HG03457 (cell line): Measurements from ENCODE around the gene ST8SIA5.

Experiments
- ATAC-seq: cut with Tn5 transposase; IDR thresholded peaks from one replicate; pipeline ENCODE4 v1.9.1; 2021; ENCODE audit warnings: moderate number of reproducible peaks; ENCODE audit not compliant: unreplicated experiment

The ST8SIA5 gene

DNA sequence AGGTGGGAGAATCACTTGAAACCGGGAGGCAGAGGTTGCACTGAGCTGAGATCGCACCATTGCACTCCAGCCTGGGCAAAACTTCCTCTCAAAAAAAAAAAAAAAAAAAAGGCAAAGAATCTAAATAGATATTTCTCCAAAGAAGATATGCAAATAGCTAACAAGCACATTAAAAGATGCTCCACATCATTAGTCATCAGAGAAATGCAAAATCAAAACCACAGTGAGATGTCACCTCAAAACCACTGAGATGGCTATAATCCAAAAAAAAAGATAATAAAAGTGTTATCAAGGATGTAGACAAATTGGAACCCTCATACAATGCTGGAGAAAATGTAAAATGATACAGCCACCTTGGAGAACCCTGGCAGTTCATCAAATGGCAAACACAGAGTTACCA lies 8.4 kb downstream of the ST8SIA5 start:
- ATAC-seq: no peak

DNA sequence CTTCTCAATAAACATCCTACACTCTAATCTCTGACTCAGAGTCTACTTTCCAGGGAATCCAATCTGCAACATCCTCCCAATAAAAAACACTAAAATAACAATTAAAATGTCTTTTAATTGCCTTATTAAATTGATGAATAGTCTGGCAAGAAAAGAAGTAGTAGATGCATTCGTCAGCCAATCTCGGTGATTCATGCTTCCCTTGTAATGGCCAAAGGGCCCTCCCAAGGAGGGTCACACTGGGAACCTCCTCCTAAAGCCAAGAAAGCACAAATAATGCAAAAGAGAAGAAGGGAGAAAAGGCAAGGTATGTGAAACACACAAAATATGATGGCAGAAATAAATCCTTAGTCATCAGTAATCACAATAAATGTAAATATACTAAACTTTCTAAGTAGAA lies 16.8 kb downstream of the ST8SIA5 start:
- ATAC-seq: no peak

DNA sequence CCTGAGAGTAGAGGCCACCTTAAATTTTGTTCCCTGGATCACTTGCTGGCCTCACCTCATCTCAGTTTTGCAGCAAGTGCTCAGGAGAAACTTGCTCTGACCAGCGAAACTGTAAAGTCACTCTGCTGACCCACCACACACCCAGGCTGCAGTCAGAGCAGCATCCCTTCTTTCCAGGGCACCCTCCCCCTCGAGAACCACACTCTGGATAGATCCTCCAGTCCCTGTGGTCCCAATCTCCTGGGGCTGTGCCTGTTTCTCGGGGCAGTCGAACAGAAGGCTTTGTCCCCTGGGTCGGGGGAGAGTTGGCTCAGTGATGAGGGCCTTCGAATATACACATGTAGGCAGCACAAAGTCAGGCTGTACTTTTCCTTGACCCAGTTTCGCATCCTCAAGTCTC lies 18.4 kb downstream of the ST8SIA5 start:
- ATAC-seq: no peak

DNA sequence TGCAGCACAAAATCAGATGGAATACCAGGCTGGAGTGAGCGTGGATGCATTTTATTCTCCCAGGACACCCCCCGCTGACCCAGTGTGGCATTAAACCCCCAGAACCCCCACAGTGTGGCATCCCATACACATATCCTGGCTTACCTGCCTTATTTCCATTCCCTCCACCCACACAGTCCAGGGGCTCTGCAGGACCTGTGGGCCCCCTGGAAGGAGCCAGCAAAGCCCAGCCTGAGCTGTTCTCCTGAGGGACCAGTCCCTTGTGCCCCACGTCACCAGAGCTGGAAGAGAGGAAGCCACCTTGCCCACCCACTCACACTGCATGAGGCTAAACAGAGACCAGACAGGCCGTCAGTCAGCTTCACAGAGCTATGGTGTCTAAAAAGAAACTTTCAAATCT lies 20.1 kb downstream of the ST8SIA5 start:
- no peak for ATAC-seq

DNA sequence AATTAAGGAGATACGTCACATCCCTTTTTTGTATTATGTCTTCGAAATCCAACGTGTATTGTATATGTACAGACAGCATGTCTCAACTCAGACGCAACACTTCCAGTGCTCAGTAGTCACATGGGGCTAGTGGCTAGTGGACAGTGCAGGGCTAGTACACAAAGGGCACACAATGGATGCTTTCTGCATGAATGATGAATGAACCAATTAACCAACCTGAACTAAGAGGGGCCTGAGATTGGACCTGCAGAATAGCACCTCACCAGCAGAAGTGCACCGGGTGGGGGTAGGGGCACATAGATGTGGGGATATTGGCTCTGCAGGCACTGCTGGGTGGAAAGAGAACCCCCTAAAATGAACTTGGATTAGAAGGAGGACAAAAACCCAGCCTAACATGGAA lies 20.7 kb downstream of the ST8SIA5 start:
- ATAC-seq: no peak

DNA sequence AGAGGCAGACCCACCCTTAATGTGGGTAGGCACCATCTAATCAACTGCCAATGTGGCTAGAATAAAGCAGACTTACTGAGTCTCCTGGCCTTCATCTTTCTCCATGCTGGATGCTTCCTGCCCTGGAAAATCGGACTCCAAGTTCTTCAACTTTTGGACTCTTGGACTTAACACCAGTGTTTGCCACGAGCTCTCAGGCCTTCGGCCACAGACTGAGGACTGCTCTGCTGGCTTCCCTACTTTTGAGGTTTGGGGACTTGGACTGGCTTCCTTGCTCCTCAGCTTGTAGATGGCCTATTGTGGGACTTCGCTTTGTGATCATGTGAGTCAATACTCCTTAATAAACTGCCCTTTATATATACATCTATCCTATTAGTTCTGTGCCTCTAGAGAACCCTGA lies 21.9 kb downstream of the ST8SIA5 start:
- ATAC-seq: no peak

DNA sequence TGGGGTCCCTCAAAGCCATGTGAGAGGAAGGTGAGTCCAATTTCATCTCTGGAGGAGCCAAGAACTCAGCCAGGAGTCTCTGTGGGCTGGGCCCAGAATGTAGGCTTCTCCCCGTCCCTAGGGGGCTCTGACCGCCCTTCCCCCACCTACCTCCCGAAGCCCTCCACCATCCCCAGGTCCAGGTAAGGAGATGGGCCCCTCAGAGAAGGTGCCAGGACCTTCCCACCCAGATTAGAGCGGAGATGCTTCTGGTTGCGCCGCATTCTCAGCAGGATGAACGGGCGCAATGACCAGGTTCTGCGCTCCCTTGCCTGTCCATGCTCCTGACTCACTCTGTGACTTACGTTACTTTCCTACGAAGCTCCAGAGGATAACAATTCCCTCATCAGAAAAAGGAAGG lies 23.0 kb downstream of the ST8SIA5 start:
- ATAC-seq: no peak

DNA sequence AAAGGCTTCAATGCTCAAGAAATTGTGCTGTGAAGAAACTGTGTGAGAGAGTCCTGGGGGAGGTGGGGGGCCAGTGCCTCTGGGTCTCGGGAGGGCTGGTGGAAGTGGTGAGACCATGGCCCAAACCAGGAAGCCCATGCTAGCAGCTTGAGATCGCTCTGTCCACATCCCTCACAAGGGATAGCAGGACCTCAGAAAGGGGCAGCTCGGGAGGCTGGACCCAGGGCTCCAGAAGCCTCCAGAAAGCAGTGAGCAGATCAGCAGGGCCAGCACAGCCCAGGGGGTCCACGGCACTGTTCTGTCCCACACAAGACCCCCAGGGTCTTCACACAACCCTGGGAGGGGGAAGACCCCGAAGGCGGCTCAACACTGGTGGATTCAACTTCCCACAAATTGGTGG lies 24.1 kb downstream of the ST8SIA5 start:
- no peak for ATAC-seq

DNA sequence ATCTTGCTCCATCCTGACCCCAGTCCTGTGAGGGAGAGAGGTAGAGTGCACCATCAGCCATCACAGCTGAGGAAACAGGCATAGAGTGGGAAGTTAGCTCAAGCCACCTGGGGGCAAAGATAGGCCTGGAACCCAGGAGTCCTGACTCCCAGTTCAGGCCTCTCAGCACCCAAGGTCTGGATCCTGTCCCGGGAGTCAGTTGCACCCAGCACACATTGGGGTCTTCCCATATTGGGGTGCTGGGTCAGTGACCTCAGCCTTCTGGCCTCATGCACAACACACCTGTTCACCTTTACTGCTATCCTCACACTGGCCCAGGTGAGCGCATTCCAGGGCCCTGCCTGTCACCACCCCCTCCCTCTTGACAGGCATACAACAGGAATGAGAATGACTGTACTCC lies 24.7 kb downstream of the ST8SIA5 start:
- ATAC-seq: no peak

DNA sequence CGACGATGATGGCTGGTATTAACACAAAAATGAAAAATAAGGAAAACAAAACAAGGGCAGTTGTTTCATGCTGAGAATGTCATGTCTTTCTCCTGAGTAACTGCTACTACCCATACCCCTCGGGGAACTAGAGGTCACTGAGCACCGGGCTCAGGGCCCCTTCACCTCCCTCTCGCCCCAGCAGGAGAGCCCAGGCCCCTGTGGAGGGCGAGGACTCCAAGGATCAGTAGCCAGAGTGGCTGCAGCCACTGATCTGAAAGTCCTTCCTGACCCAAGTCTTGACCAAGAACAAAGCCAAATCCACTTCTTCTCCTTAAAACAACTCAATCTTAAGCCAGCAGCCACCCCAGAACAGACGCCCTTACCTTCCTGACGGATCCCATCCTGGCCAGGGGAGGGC lies 25.5 kb downstream of the ST8SIA5 start:
- no peak for ATAC-seq

DNA sequence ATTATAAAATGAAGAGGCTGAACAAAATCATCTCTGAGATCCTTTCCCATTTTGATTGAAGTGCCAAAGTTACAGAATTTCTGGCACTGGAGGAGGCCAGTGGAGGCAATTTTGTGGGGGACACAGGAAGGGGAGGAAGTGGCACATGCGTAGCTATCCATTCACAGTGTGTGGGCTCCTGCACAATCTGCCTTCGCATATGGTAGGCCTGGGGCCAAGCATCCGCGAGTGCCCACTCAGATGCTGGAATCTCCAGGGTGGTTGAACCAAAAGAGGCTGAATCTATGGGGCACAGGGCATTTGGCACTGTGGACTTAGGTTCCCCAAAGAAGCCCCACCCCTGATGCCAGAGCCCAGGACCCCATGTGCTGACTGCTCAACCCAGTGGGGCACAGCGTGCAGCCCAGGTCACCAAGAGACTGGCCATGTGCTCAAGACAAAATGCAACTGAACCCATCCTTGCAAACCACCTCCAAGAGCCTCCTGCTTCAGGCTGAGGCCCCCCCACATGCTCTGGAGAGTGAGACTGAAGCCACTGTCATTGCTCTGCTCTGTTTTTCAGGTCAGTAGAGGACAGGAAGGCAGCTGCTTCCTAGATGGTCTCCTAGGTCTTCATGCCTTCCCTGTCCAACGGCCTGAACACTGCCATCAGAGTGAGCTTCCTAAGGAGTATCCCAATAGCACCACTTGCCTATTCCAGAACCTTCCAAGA lies 28.5 kb downstream of the ST8SIA5 start:
- ATAC-seq: no peak

DNA sequence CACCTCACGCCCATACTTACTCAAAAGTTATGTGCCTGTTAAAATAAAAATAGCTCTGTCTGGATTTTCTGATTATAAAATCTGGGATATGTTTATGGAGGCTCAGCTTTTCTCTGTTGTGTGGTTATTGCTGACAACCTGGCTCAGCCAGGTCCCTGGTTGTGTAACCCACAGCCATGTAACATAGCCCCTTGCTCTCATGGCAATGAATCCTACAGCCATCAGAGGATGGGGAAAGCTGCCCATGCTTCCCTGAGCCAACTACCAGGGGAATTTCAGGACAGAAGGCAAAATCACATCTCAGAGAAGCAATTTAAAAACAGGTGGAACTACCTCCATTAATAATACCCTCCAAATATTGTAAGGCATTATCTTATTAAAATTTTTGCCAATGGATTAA lies 29.7 kb downstream of the ST8SIA5 start:
- ATAC-seq: no peak

DNA sequence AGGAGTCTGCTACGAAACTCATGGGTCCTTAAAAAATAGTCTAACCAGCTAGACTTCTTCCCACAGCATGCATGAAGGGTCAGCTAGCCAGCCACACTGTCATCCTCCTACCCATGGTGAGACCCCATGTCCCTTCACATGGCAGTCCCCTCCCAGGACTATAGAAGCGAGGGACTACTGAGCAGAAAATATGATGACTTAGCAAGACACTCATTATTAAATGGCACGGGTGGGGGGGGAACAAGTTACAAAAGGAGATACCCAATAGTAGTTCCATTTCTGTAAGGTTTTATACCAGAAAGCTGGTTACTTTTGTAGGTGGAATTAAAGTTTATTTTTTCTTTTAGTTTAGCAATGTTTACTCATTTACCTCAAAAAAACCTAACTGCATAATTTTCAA lies 31.5 kb downstream of the ST8SIA5 start:
- no peak for ATAC-seq

DNA sequence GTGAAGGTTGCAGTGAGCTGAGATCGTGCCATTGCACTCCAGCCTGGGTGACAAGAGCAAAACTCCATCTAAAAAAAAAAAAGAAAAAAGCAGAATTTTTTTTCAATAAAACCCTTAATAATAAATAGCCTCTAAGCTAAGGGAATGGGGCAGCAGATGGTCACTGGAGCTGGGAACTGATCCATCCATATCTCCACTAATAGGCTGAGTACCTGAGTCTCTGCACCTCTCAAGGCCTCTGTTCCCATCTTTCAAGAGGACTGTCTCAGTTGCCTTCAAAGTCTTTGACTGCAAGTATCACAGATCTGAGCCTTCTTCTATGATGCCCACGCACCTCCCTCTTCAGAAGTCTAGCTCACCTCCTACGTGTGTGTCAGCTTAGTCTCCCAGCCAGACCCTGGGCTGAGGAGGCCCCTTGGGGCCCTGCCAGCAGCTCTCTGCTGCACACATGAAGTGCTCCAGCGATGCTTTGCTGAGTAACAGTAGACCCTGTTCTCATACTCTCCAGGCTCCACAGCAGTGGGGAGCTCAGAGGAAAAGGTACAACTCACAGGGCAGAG lies 32.9 kb downstream of the ST8SIA5 start:
- no peak for ATAC-seq

DNA sequence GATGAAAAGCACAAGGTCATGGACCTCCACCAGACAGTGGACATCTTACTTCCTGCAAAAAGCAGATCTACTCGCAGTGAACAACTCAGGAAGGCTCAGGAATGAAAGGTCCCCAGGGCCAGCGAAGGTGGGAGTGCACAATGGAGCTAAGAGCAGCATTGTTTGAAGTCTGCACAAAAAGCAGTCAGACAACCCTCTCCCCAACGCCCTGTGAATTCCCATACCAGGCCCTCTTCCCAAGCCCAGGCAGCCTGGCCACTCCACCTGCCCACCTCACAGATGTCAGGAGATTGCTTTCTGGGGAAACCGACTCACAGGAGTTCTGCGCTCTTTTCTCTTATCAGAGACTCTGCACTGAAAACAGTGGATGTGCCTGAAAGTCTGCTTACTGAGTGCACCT lies 34.8 kb downstream of the ST8SIA5 start:
- ATAC-seq: no peak

DNA sequence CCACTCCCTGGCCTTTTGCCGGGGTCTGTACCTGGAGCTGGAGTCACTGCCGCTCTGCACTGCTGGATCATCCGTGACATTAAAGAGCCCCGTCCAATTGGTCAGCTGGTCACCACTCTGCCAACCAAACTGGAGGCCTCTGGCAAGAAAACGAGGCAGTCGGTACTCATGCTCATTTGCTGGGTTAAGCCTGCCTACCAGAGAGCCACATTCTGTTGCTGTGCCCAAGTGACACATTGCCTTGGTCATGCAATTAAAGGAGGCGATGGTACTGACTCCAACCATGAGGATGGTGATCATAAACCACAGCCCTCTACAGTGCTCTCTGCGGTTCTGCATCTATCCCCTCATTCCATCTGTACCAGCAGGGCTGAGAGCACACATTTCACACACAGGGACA lies 35.5 kb downstream of the ST8SIA5 start:
- no peak for ATAC-seq

DNA sequence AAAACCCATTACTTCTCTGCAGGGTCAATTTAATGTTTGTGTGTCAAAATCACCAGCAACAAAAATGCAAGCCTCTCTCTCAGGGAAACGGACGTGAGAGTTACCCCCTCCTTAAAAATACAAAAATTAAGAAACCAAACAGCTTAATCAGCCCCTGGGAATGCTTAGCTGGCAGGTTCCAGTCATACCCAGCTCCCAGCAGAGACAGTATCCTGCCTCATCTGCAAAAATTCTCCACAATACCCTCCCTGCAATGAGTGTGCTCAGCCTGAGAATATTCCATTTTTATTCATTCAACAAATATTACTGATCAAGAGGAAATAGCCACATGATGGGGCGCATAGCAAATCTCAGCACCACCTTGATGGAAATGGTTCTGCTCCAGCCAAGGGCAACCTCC lies 36.3 kb downstream of the ST8SIA5 start:
- no peak for ATAC-seq

DNA sequence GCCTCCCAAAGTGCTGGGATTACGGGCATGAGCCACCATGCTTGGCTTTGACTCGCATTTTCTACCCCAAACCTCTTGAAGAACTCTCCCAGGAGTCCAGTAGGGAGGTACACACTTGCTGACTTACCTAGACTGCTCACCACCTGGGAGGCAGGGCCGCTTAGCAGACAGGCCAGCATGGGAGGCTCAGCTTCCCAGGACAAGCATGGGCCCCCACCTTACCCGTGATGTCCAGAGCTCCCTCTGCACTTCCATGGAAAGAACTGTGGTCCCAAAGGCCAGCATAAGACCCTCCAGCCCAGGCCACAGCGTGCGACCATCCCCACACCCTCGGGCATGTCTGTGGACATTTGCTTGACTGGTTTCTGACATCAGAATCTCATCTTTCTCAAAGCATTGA lies 36.8 kb downstream of the ST8SIA5 start:
- ATAC-seq: no peak

DNA sequence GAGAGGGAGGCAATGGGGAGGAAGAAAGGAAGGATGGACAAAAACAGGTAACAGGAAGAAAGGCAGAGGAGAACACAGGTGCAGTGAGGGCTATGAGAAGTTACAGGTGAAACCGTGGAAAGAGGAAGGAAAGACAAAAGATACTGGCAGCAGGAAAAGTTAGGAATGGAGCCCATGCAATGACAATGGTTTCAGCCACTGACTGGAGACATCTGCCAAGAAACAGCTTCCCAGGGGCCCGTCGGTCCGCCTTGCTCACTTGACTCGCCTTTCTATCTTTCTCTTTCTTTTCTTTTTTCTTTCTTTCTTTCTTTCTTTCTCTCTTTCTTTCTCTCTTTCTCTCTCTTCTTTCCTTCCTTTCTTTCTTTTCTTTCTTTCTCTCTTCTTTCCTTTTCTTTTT lies 37.5 kb downstream of the ST8SIA5 start:
- no peak for ATAC-seq

DNA sequence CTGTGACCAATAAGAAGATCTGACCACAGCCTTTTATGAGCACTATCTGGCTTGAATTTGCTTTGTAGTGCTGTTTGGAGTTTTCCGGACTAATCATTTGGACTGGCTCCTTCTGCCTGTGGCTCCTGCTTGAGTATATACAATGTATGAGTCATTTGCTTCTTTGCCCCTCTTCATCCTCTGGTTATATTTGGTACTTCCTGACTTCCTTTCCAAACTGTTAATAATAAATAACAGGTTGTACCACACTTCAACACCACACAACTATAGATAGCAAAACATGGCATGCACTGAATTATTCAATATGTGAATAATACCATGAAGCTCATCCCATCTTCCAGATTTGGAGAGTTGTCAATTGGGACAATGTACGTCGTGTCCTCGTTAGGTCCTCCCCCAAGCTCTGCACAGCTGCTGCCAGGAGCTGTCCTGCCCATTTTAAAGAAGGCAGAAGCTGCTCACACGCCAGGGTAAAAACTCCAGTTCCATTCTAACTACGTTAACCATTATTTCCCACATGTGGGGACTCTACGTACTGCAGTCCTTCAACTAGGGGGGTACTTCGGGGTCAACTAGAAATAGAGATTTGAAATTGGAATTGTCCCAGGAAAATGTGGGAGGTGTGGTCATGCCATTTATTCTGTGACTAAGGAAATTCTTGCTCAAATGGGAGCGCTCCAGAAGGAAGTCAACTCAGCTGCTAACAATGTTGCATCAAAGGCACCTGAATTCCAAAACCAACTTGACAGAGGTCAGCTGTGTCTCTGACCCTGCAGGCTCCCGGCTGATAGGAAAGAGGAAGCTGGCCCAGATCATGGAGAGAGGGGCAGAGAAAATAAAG lies 38.1 kb downstream of the ST8SIA5 start:
- ATAC-seq: no peak

DNA sequence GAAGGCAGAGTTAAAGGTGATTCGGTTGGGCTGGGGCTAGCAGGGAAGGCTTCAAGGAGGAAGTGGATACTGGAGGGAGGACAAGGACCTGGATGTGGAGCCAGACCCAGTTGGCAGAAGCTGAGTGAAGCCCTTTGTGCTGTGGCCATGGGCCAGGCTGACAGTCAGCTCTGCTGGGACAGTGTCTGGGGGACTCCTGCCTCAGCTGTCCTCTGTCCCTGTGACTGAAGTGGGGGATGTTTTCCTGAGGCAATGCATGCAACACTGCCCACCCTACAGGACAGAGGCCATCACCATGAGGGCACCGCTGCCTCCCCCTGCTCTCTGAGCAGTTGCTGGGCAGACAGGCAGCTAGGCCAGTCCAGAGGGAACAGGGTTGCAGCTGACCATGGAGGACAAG lies 40.0 kb downstream of the ST8SIA5 start:
- no peak for ATAC-seq

DNA sequence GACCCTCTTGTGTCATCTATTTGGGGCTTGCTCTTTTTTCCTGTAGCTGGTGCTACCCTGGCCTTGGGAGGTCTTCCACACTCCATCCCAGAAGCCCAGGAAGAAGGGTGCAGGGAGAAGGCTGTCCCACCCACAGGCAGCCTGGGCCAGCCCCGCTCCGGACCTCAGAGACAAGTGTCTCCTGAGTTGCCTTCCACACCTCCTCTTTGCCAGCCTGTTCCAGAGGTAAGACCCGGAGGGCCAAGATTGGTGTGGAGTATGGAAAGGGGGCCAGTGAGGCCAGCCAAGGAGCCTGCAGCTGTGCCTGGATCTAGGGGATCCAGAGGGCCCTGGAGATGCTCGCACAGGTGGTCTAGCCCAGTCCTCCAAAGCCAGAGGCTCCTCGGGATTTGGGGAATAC lies 40.5 kb downstream of the ST8SIA5 start:
- ATAC-seq: no peak
